ENCODE measurements around the gene RHCG.

Gene RHCG

GRCh38 chr15:89444241-89445225 lies 51.9 kb downstream of the RHCG start:
- DNase-seq (ENCODE audit: low read depth), result no peak

GRCh38 chr15:89443581-89443980 lies 52.8 kb downstream of the RHCG start:
- DNase-seq (ENCODE audit: low read depth), result no peak

- no peak for DNase-seq (ENCODE audit: low read depth)
Observed at GRCh38 chr15:89442671-89443307, 53.6 kb downstream of the RHCG start.

GRCh38 chr15:89442155-89442554 lies 54.2 kb downstream of the RHCG start:
- no peak for DNase-seq (ENCODE audit: low read depth)

- no peak for DNase-seq (ENCODE audit: low read depth)
Observed at GRCh38 chr15:89441295-89441812, 55.0 kb downstream of the RHCG start.

GRCh38 chr15:89439764-89440163 lies 56.6 kb downstream of the RHCG start:
- no peak for DNase-seq (ENCODE audit: low read depth)

- no peak for DNase-seq (ENCODE audit: low read depth)
Observed at GRCh38 chr15:89436560-89437311, 59.6 kb downstream of the RHCG start.

GRCh38 chr15:89435362-89435761 lies 61.0 kb downstream of the RHCG start:
- no peak for DNase-seq (ENCODE audit: low read depth)

GRCh38 chr15:89433686-89434085 lies 62.7 kb downstream of the RHCG start:
- DNase-seq (ENCODE audit: low read depth), result no peak

GRCh38 chr15:89430530-89431341 lies 65.6 kb downstream of the RHCG start:
- peak; percentile 55 for DNase-seq (ENCODE audit: low read depth)

- DNase-seq (ENCODE audit: low read depth), result no peak
Observed at GRCh38 chr15:89429986-89430385, 66.4 kb downstream of the RHCG start.

- no peak for DNase-seq (ENCODE audit: low read depth)
Observed at GRCh38 chr15:89429023-89429422, 67.4 kb downstream of the RHCG start.

GRCh38 chr15:89428246-89428645 lies 68.1 kb downstream of the RHCG start:
- DNase-seq (ENCODE audit: low read depth), result no peak

- no peak for DNase-seq (ENCODE audit: low read depth)
Observed at GRCh38 chr15:89426500-89426899, 69.9 kb downstream of the RHCG start.

- DNase-seq (ENCODE audit: low read depth), result no peak
Observed at GRCh38 chr15:89423981-89424380, 72.4 kb downstream of the RHCG start.
